ENCODE measurements around the gene GNAT1. TPM values are rescaled to one million over a fixed set of nuclear protein-coding genes. Genes with fewer than 3 reads are reported as not detected.

Gene GNAT1
- polyA plus RNA-seq, 1 donor from 2014 or later, result not detected

- H3K9ac ChIP-seq (ENCODE audit: low read length), result no peak overlapping the region
- H3K4me3 ChIP-seq (ENCODE audit: low read length), result no peak overlapping the region
- no peaks in the 10 kb centered on the region for H3K27me3 ChIP-seq (ENCODE audit: insufficient read depth, low read depth, low read length)
- H3K79me2 ChIP-seq (replicated peaks; ENCODE audit: insufficient read depth, low read length), result no peaks in the 10 kb centered on the region
- peaks cover 6% of the 10 kb centered on the region for H3K36me3 ChIP-seq (ENCODE audit: insufficient read depth, low read length)
- no peak overlapping the region for H3K27ac ChIP-seq (ENCODE audit: low read length)
- no peaks in the 10 kb centered on the region for H3F3A ChIP-seq (ENCODE audit: insufficient read depth, low read length, poor library complexity, severe bottlenecking)
- no peaks in the 10 kb centered on the region for H3K9me3 ChIP-seq (ENCODE audit: low read length)
- no peak overlapping the region for H2AFZ ChIP-seq (ENCODE audit: low read depth, low read length)
- TF ChIP-seq EP300 (conservative IDR thresholded peaks at IDR 0.05; ENCODE audit: poor library complexity, severe bottlenecking) (no peak), POLR2AphosphoS5 (IDR thresholded peaks at IDR 0.05) (no peak), SMC3 (conservative IDR thresholded peaks at IDR 0.05; ENCODE audit: poor library complexity) (no peak)
- no peaks in the 10 kb centered on the region for H4K20me1 ChIP-seq (ENCODE audit: insufficient read depth)
- no peaks in the 10 kb centered on the region for H3K9me2 ChIP-seq (ENCODE audit: insufficient read depth, low read length)
- H3K4me2 ChIP-seq (ENCODE audit: low read length), result no peak overlapping the region
Observed at GRCh38 chr3:50189989-50190388, 1.4 kb upstream of the GNAT1 start.

- Histone ChIP-seq H3K9me2 (ENCODE audit: insufficient read depth, low read length) (no peaks in the 10 kb centered on the region), H3K79me2 (replicated peaks; ENCODE audit: insufficient read depth, low read length) (no peaks in the 10 kb centered on the region), H2AFZ (ENCODE audit: low read depth, low read length) (no peak overlapping the region), H4K20me1 (ENCODE audit: insufficient read depth) (no peaks in the 10 kb centered on the region), H3K27ac (ENCODE audit: low read length) (no peak overlapping the region), H3F3A (ENCODE audit: insufficient read depth, low read length, poor library complexity, severe bottlenecking) (no peaks in the 10 kb centered on the region), H3K27me3 (ENCODE audit: insufficient read depth, low read depth, low read length) (no peaks in the 10 kb centered on the region), H3K4me3 (ENCODE audit: low read length) (no peak overlapping the region), H3K4me2 (ENCODE audit: low read length) (no peak overlapping the region), H3K9me3 (ENCODE audit: low read length) (no peaks in the 10 kb centered on the region), H3K36me3 (ENCODE audit: insufficient read depth, low read length) (no peaks in the 10 kb centered on the region), H3K9ac (ENCODE audit: low read length) (no peak overlapping the region)
- TF ChIP-seq MXI1 (conservative IDR thresholded peaks at IDR 0.05; ENCODE audit: poor library complexity, severe bottlenecking) (no peak), POLR2AphosphoS5 (IDR thresholded peaks at IDR 0.05) (no peak), RAD21 (conservative IDR thresholded peaks at IDR 0.05) (no peak), EZH2 (IDR thresholded peaks at IDR 0.05; ENCODE audit: borderline replicate concordance, insufficient read depth, low read length, poor library complexity, severe bottlenecking) (no peak)
Observed at GRCh38 chr3:50192124-50192523, 714 bp downstream of the GNAT1 start.

- Histone ChIP-seq H3F3A (ENCODE audit: insufficient read depth, low read length, poor library complexity, severe bottlenecking) (no peaks in the 10 kb centered on the region), H3K36me3 (ENCODE audit: insufficient read depth, low read length) (no peaks in the 10 kb centered on the region), H2AFZ (ENCODE audit: low read depth, low read length) (no peak overlapping the region), H3K9me2 (ENCODE audit: insufficient read depth, low read length) (no peaks in the 10 kb centered on the region), H3K27ac (ENCODE audit: low read length) (no peak overlapping the region), H3K27me3 (ENCODE audit: insufficient read depth, low read depth, low read length) (no peaks in the 10 kb centered on the region), H3K79me2 (replicated peaks; ENCODE audit: insufficient read depth, low read length) (no peaks in the 10 kb centered on the region), H4K20me1 (ENCODE audit: insufficient read depth) (no peaks in the 10 kb centered on the region), H3K9ac (ENCODE audit: low read length) (no peak overlapping the region), H3K4me3 (ENCODE audit: low read length) (no peak overlapping the region), H3K4me2 (ENCODE audit: low read length) (no peak overlapping the region), H3K9me3 (ENCODE audit: low read length) (no peaks in the 10 kb centered on the region)
- TF ChIP-seq MXI1 (conservative IDR thresholded peaks at IDR 0.05; ENCODE audit: poor library complexity, severe bottlenecking) (no peak), EZH2 (IDR thresholded peaks at IDR 0.05; ENCODE audit: borderline replicate concordance, insufficient read depth, low read length, poor library complexity, severe bottlenecking) (no peak), RAD21 (conservative IDR thresholded peaks at IDR 0.05) (peak; percentile 97), POLR2AphosphoS5 (IDR thresholded peaks at IDR 0.05) (no peak), EP300 (conservative IDR thresholded peaks at IDR 0.05; ENCODE audit: poor library complexity, severe bottlenecking) (peak; percentile 17), REST (IDR thresholded peaks at IDR 0.05; ENCODE audit: borderline replicate concordance) (no peak), TAF1 (IDR thresholded peaks at IDR 0.05; ENCODE audit: low read depth) (peak; percentile 36), SMC3 (conservative IDR thresholded peaks at IDR 0.05; ENCODE audit: poor library complexity) (peak; percentile 99), CTCF (IDR thresholded peaks at IDR 0.05; ENCODE audit: poor library complexity, severe bottlenecking) (peak; percentile 97)
Observed at GRCh38 chr3:50192689-50193141, 1.3 kb downstream of the GNAT1 start.
